ENCODE measurements around the gene ZC3H7B. TPM values are rescaled to one million over a fixed set of nuclear protein-coding genes. Genes with fewer than 3 reads are reported as not detected.

The ZC3H7B gene
- total and polyA plus RNA-seq, 2 donors (not counting 3 experiments of a cell fraction or from before 2014, with no cell fraction given), result 66.8 to 95.9 TPM

DNA sequence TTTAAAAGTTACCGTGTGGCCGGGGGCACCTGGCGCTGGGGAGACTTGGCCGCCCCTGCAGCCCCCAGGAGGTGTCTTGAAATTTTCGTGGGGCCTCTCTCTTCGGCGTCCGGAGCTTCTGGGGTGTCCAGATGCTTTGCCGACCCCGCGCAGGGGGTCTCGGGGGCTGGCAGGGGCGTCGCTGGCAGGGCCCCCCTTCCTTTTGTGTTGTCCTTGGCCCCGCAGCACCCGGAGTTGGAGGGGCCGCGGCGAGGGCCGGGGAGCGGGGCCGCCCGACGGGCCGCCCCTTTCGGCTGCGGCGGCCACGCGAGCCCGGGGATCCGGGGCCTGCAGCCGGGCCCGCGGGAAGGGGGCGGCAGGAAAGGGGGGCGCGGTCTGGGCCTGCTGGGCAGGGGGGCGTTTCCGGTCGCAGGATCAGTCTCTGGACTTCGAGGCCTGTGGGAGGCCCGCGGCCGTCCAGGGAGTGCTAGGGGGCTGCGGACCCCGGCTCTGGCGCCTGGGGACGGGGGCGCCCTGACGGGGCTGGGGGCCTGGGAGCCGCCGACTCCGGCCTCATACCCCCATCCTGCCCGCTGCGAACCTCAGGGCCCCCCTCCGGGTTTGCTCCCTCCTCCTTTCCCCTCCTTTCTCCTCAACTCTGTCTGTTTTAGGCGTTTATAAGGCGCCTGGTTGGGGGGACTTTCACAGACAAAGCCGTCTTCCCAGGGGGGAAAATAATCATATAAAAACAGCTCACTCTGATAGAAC, 869 bp downstream of the ZC3H7B start:
- TF ChIP-seq, protein P1, sequence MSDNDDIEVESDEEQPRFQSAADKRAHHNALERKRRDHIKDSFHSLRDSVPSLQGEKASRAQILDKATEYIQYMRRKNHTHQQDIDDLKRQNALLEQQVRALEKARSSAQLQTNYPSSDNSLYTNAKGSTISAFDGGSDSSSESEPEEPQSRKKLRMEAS (IDR thresholded peaks at IDR 0.05; ENCODE audit: insufficient read depth, insufficient read length), result no peak
- TF ChIP-seq POLR2A (IDR thresholded peaks at IDR 0.05; ENCODE audit: low read depth, low read length) (no peak), FOS (IDR thresholded peaks at IDR 0.05; ENCODE audit: borderline replicate concordance, insufficient read depth, low read length) (no peak), JUN (IDR thresholded peaks at IDR 0.05; ENCODE audit: borderline replicate concordance, insufficient read depth, insufficient read length, low read depth) (no peak), EZH2 (IDR thresholded peaks at IDR 0.05; ENCODE audit: borderline replicate concordance, low read depth, low read length, severe bottlenecking) (no peak), GATA2 (IDR thresholded peaks at IDR 0.05; ENCODE audit: insufficient read depth, insufficient read length, low read depth, low read length) (no peak)
- dilution Hi-C loops (cut with MboI; ENCODE audit: extremely low pct_ligation_motif_present, low sequenced_read_pairs) (no loop called here), intact Hi-C loops (cut with micrococcal nuclease) (no loop called here)
- POLR2A ChIA-PET, result interaction anchor here (1.1 kb wide), 1 partner anchor 14 kb away, joined by 3 read pairs; no protein-coding TSS in a partner anchor
- H3K9ac ChIP-seq (replicated peaks; ENCODE audit: extremely low read depth, insufficient read depth, low read length), result peak overlapping the region; percentile 82
- no peaks in the 10 kb centered on the region for H3K9me1 ChIP-seq (replicated peaks; ENCODE audit: control insufficient read depth, extremely low read depth, insufficient read depth, low read length)
- H3K27ac ChIP-seq (ENCODE audit: insufficient read depth, low read depth, low read length), result peak overlapping the region; percentile 70
- no TSS peak for BruUV-seq (replicated peaks)
- peak overlapping the region; percentile 83 for H3K4me2 ChIP-seq (ENCODE audit: insufficient read depth, low read length)
- FAIRE-seq (no peak), DNase-seq (ENCODE audit: low read depth, low spot score) (no peak)
- peaks cover under 1 to 3% of the 10 kb centered on the region in 2 experiments for H3K36me3 ChIP-seq (ENCODE audit: control insufficient read depth in 2 of 2, extremely low read depth in 1 of 2, insufficient read depth in 2 of 2, low read length in 2 of 2)
- H3K9me3 ChIP-seq (replicated peaks; ENCODE audit: control insufficient read depth, insufficient read depth, low read length), result no peaks in the 10 kb centered on the region
- peak overlapping the region; percentile 63 to 99 (median 81) for H3K4me3 ChIP-seq (replicated peaks in 1 of 3; ENCODE audit: insufficient read depth in 1 of 3, low read depth in 1 of 3, low read length in 3 of 3)
- peaks cover 62% of the 10 kb centered on the region for H3K79me2 ChIP-seq (ENCODE audit: control insufficient read depth, insufficient read depth, low read length)
- peaks cover 23% of the 10 kb centered on the region for H3K4me1 ChIP-seq (ENCODE audit: control insufficient read depth, extremely low read depth, insufficient read depth, low read length)
- no peaks in the 10 kb centered on the region for H3K27me3 ChIP-seq (ENCODE audit: control insufficient read depth in 2 of 2, insufficient read depth in 2 of 2, low read length in 2 of 2)
- no peak overlapping the region for H2AFZ ChIP-seq (ENCODE audit: low read depth, low read length)
- CTCF ChIA-PET, result interaction anchor here (0.9 to 2.8 kb wide), 14 partner anchors 10 to 380 kb away, joined by 3 to 53 read pairs (median 6); partner anchors contain the start of gene RANGAP1
- no peaks in the 10 kb centered on the region for H4K20me1 ChIP-seq (replicated peaks; ENCODE audit: control insufficient read depth, extremely low read depth, insufficient read depth, low read length)

DNA sequence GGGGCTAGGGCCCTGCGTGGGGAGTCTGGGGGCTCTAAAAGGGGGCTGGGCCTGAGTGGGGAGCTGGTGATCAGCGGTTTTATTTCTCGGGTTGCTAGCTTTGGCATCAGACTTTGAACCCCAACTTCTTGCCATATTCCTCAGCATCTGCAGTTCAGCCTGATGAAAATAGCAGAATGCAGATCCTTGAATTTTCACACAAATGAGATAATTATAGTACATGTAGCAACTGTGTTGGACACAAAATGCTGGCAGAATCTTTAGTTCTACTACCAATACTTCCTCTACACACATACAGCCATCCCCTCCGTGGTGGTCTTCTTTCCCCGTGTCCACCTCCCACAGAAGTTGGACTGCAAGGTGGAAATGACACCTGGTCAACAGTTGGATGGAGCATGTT, 1.5 kb downstream of the ZC3H7B start:
- no peaks in the 10 kb centered on the region for H3K9me3 ChIP-seq (replicated peaks; ENCODE audit: control insufficient read depth, insufficient read depth, low read length)
- H3K4me1 ChIP-seq (ENCODE audit: control insufficient read depth, extremely low read depth, insufficient read depth, low read length), result peaks cover 23% of the 10 kb centered on the region
- H3K4me3 ChIP-seq (replicated peaks in 1 of 3; ENCODE audit: insufficient read depth in 1 of 3, low read depth in 1 of 3, low read length in 3 of 3), result peak overlapping the region; percentile 63 to 99 (median 81)
- H3K9ac ChIP-seq (replicated peaks; ENCODE audit: extremely low read depth, insufficient read depth, low read length), result peak overlapping the region; percentile 82
- BruUV-seq (replicated peaks), result no TSS peak
- intact Hi-C loops (cut with micrococcal nuclease), result no loop called here
- H3K27me3 ChIP-seq (ENCODE audit: control insufficient read depth in 2 of 2, insufficient read depth in 2 of 2, low read length in 2 of 2), result no peaks in the 10 kb centered on the region
- CTCF ChIA-PET, result interaction anchor here (1.0 to 2.8 kb wide), 3 partner anchors 17 to 380 kb away, joined by 3 to 53 read pairs (median 7); partner anchors contain the start of gene RANGAP1
- H3K79me2 ChIP-seq (ENCODE audit: control insufficient read depth, insufficient read depth, low read length), result peaks cover 68% of the 10 kb centered on the region
- FAIRE-seq (no peak), DNase-seq (ENCODE audit: low read depth, low spot score) (peak; percentile 28)
- H3K9me1 ChIP-seq (replicated peaks; ENCODE audit: control insufficient read depth, extremely low read depth, insufficient read depth, low read length), result no peaks in the 10 kb centered on the region
- H2AFZ ChIP-seq (ENCODE audit: low read depth, low read length), result no peak overlapping the region
- H4K20me1 ChIP-seq (replicated peaks; ENCODE audit: control insufficient read depth, extremely low read depth, insufficient read depth, low read length), result no peaks in the 10 kb centered on the region
- H3K4me2 ChIP-seq (ENCODE audit: insufficient read depth, low read length), result peak overlapping the region; percentile 83
- dilution Hi-C loops (cut with MboI; ENCODE audit: extremely low pct_ligation_motif_present, low sequenced_read_pairs), result no loop called here
- peaks cover 4 to 6% of the 10 kb centered on the region in 2 experiments for H3K36me3 ChIP-seq (ENCODE audit: control insufficient read depth in 2 of 2, extremely low read depth in 1 of 2, insufficient read depth in 2 of 2, low read length in 2 of 2)
- peak overlapping the region; percentile 70 for H3K27ac ChIP-seq (ENCODE audit: insufficient read depth, low read depth, low read length)
- POLR2A ChIA-PET, result no interaction called here
- TF ChIP-seq POLR2AphosphoS5 (IDR thresholded peaks at IDR 0.05; ENCODE audit: insufficient read depth, low read depth, low read length) (no peak), GATA2 (IDR thresholded peaks at IDR 0.05; ENCODE audit: insufficient read depth, insufficient read length, low read depth, low read length) (no peak), MYC (IDR thresholded peaks at IDR 0.05; ENCODE audit: low read depth, low read length) (no peak), JUN (IDR thresholded peaks at IDR 0.05; ENCODE audit: borderline replicate concordance, insufficient read depth, insufficient read length, low read depth) (no peak), FOS (IDR thresholded peaks at IDR 0.05; ENCODE audit: borderline replicate concordance, insufficient read depth, low read length) (no peak), POLR2A (IDR thresholded peaks at IDR 0.05; ENCODE audit: low read depth, low read length) (no peak), EZH2 (IDR thresholded peaks at IDR 0.05; ENCODE audit: borderline replicate concordance, low read depth, low read length, severe bottlenecking) (no peak)
- TF ChIP-seq, protein P1 (IDR thresholded peaks at IDR 0.05; ENCODE audit: insufficient read depth, insufficient read length), result no peak
- TF ChIP-seq, protein P2, sequence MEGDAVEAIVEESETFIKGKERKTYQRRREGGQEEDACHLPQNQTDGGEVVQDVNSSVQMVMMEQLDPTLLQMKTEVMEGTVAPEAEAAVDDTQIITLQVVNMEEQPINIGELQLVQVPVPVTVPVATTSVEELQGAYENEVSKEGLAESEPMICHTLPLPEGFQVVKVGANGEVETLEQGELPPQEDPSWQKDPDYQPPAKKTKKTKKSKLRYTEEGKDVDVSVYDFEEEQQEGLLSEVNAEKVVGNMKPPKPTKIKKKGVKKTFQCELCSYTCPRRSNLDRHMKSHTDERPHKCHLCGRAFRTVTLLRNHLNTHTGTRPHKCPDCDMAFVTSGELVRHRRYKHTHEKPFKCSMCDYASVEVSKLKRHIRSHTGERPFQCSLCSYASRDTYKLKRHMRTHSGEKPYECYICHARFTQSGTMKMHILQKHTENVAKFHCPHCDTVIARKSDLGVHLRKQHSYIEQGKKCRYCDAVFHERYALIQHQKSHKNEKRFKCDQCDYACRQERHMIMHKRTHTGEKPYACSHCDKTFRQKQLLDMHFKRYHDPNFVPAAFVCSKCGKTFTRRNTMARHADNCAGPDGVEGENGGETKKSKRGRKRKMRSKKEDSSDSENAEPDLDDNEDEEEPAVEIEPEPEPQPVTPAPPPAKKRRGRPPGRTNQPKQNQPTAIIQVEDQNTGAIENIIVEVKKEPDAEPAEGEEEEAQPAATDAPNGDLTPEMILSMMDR (IDR thresholded peaks at IDR 0.05; ENCODE audit: extremely low read depth in 1 of 2, insufficient read depth in 1 of 2, low read depth in 1 of 2, low read length in 2 of 2), result no peak

Measured in endothelial cell of umbilical vein (primary cell).